ENCODE measurements around the gene EPHA1. TPM values are rescaled to one million over a fixed set of nuclear protein-coding genes. Genes with fewer than 3 reads are reported as not detected.

EPHA1 gene
- total and polyA plus RNA-seq, 2 of the 4 experiments (the other 2 are of a cell fraction) = 0.10 TPM; not detected in 1

DNA sequence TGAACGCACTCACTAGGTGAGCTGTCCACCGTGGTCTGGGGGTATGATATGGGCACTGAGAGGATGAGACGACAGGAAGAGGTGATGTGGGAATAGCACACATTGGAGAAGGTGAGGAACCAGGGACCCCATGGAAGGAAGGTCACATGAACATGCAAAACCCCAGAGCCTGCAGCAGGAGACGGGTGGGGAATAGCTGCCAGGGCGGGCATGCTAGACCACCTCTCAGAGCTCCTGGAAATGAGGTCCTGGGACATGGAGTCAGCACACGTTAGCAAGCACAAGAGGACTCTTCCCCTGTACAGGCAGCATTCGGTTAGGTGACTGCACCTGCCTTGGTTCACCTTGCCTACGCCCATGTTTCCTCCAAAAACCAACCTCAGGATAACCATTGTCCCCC, 54.3 kb downstream of the EPHA1 start:
- no peaks in the 10 kb centered on the region for H4K20me1 ChIP-seq (ENCODE audit: insufficient read depth, low read length)
- DNase-seq (no peak), ATAC-seq (ENCODE audit: low read depth) (no peak)
- no peak overlapping the region for H3K4me3 ChIP-seq (ENCODE audit: insufficient read depth, low read depth, low read length)
- BruUV-seq (replicated peaks) = no TSS peak
- H2AFZ ChIP-seq (replicated peaks; ENCODE audit: low read length, poor library complexity) = no peak overlapping the region
- H3K9ac ChIP-seq (ENCODE audit: low read depth, low read length) = no peak overlapping the region
- TF ChIP-seq FOS (IDR thresholded peaks at IDR 0.05; ENCODE audit: low read depth, low read length) (no peak), RFX5 (IDR thresholded peaks at IDR 0.05; ENCODE audit: low read depth, low read length) (no peak), MXI1 (IDR thresholded peaks at IDR 0.05; ENCODE audit: borderline replicate concordance, low read depth, low read length) (no peak), CEBPB (IDR thresholded peaks at IDR 0.05; ENCODE audit: low read depth, low read length) (no peak), USF2 (IDR thresholded peaks at IDR 0.05; ENCODE audit: low read depth, low read length) (no peak), NFE2L2 (IDR thresholded peaks at IDR 0.05; ENCODE audit: low read depth, low read length) (no peak), RCOR1 (IDR thresholded peaks at IDR 0.05; ENCODE audit: insufficient replicate concordance, low read length) (no peak), MAFK (IDR thresholded peaks at IDR 0.05; ENCODE audit: low read depth, low read length) (no peak), SMC3 (IDR thresholded peaks at IDR 0.05; ENCODE audit: low read depth, low read length) (no peak), MAZ (IDR thresholded peaks at IDR 0.05; ENCODE audit: borderline replicate concordance, low read depth, low read length) (no peak)
- TF ChIP-seq, protein P1, sequence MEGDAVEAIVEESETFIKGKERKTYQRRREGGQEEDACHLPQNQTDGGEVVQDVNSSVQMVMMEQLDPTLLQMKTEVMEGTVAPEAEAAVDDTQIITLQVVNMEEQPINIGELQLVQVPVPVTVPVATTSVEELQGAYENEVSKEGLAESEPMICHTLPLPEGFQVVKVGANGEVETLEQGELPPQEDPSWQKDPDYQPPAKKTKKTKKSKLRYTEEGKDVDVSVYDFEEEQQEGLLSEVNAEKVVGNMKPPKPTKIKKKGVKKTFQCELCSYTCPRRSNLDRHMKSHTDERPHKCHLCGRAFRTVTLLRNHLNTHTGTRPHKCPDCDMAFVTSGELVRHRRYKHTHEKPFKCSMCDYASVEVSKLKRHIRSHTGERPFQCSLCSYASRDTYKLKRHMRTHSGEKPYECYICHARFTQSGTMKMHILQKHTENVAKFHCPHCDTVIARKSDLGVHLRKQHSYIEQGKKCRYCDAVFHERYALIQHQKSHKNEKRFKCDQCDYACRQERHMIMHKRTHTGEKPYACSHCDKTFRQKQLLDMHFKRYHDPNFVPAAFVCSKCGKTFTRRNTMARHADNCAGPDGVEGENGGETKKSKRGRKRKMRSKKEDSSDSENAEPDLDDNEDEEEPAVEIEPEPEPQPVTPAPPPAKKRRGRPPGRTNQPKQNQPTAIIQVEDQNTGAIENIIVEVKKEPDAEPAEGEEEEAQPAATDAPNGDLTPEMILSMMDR (conservative IDR thresholded peaks at IDR 0.05; ENCODE audit: low read depth, low read length) = no peak
- ChIA-PET POLR2A (ENCODE audit: unreplicated experiment) (no interaction called here), CTCF (no interaction called here)
- no peak overlapping the region for H2BK20ac ChIP-seq (ENCODE audit: low read depth, low read length)
- no peak overlapping the region for H2BK5ac ChIP-seq (ENCODE audit: low read depth, low read length, poor library complexity, severe bottlenecking)
- no peak overlapping the region for H3K14ac ChIP-seq (replicated peaks; ENCODE audit: low read depth, low read length)
- no peak overlapping the region for H3K18ac ChIP-seq (ENCODE audit: low read depth, low read length)
- no peaks in the 10 kb centered on the region for H3K4me1 ChIP-seq (ENCODE audit: control insufficient read depth, insufficient read depth, low read length)
- no peaks in the 10 kb centered on the region for H3K79me1 ChIP-seq (ENCODE audit: low read depth in 1 of 2, low read length in 2 of 2)
- H3K4me2 ChIP-seq (ENCODE audit: low read depth, low read length) = no peak overlapping the region
- no peak overlapping the region for H2BK120ac ChIP-seq (ENCODE audit: low read depth, low read length)
- no peak overlapping the region for H2AK9ac ChIP-seq (replicated peaks; ENCODE audit: low read depth, low read length, poor library complexity)
- H3K23ac ChIP-seq (ENCODE audit: low read depth, low read length) = no peak overlapping the region
- no peak overlapping the region for H2BK15ac ChIP-seq (ENCODE audit: low read depth, low read length)
- no peak overlapping the region for H4K91ac ChIP-seq (ENCODE audit: insufficient read depth, low read depth, low read length)
- no peaks in the 10 kb centered on the region for H3K9me3 ChIP-seq (ENCODE audit: control insufficient read depth, insufficient read depth, low read length)
- intact Hi-C loops (cut with micrococcal nuclease) = no loop called here
- no peak overlapping the region for H4K5ac ChIP-seq (ENCODE audit: low read depth, low read length)
- no peak overlapping the region for H3K4ac ChIP-seq (ENCODE audit: low read depth, low read length)
- H4K8ac ChIP-seq (ENCODE audit: low read depth in 2 of 2, low read length in 2 of 2) = no peak overlapping the region
- H3K9me1 ChIP-seq (ENCODE audit: insufficient read depth, low read length) = no peaks in the 10 kb centered on the region; the same call in 1 of the 2 replicates
- in situ Hi-C loops (cut with MboI; ENCODE audit: low sequenced_read_pairs) = no loop called here
- WGBS, 2 experiments (ENCODE audit: extremely low coverage in 2 of 2, insufficient read length in 1 of 2) = 80% methylated on average over 1 of the region's 8 CpGs; no CpG with 5 or more reads in 1 of the 2 experiments
- no peaks in the 10 kb centered on the region for H3K36me3 ChIP-seq (ENCODE audit: control insufficient read depth, insufficient read depth, low read length)
- H2AK5ac ChIP-seq (ENCODE audit: low read depth, low read length) = no peak overlapping the region
- peaks cover 20% of the 10 kb centered on the region for H3K27me3 ChIP-seq (ENCODE audit: control insufficient read depth, insufficient read depth, low read length)
- H3K56ac ChIP-seq (ENCODE audit: extremely low read depth, insufficient read depth, low read length) = no peak overlapping the region
- dilution Hi-C loops (cut with HindIII; ENCODE audit: low sequenced_read_pairs, unreplicated experiment) = no loop called here
- no peak overlapping the region for H3K27ac ChIP-seq (ENCODE audit: insufficient read depth, low read length)

Measured in IMR-90 (cell line).